ENCODE data around the gene C16orf87. TPM values are rescaled to one million over a fixed set of nuclear protein-coding genes. Genes with fewer than 3 reads are reported as not detected.
A peak's percentile ranks its signal among the peaks of the same experiment; 100 is the strongest.

C16orf87 gene
- total and polyA plus RNA-seq, 9 of the 15 experiments (the other 6 are each of a cell fraction or from before 2014, with no cell fraction given), result 7.8 to 16.7 (median 10.5) TPM

DNA sequence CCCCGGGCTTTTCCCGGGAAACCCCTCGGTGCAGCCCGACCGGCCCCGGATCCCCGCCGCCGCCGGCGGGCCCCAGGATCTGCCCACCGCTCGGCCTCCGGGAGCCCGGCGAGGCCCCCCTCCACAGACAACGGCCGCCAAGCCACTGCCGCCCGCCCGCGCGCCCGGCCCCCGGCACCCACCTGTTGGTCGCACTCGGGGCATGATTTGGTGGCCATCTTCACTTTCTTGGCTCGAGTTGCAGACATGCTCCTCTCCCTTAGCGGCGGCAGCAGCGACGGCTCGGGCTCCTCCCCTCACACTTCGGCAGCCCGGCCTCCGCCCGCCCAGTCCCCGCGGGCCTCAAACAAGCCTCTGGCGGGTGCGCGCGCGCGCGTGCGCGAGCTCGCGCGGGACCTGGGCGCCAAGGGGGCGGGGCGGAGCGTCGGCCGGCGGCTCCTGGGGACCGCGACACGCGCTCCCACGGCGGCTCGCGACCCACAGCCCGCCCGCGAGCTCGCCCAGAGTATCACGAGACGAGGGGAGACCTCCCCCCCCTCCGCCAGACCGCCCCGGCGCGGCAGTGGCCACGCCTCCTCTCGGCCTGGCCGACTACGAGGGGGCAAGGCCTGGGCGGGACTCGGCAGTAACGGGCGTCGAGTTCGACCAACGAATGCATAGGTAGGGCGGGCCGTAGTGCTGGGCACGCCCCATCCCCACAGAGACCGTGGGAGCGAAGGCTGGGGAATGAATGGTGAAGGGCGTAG lies at the start of gene C16orf87 (continued):
- TF ChIP-seq, protein P1, sequence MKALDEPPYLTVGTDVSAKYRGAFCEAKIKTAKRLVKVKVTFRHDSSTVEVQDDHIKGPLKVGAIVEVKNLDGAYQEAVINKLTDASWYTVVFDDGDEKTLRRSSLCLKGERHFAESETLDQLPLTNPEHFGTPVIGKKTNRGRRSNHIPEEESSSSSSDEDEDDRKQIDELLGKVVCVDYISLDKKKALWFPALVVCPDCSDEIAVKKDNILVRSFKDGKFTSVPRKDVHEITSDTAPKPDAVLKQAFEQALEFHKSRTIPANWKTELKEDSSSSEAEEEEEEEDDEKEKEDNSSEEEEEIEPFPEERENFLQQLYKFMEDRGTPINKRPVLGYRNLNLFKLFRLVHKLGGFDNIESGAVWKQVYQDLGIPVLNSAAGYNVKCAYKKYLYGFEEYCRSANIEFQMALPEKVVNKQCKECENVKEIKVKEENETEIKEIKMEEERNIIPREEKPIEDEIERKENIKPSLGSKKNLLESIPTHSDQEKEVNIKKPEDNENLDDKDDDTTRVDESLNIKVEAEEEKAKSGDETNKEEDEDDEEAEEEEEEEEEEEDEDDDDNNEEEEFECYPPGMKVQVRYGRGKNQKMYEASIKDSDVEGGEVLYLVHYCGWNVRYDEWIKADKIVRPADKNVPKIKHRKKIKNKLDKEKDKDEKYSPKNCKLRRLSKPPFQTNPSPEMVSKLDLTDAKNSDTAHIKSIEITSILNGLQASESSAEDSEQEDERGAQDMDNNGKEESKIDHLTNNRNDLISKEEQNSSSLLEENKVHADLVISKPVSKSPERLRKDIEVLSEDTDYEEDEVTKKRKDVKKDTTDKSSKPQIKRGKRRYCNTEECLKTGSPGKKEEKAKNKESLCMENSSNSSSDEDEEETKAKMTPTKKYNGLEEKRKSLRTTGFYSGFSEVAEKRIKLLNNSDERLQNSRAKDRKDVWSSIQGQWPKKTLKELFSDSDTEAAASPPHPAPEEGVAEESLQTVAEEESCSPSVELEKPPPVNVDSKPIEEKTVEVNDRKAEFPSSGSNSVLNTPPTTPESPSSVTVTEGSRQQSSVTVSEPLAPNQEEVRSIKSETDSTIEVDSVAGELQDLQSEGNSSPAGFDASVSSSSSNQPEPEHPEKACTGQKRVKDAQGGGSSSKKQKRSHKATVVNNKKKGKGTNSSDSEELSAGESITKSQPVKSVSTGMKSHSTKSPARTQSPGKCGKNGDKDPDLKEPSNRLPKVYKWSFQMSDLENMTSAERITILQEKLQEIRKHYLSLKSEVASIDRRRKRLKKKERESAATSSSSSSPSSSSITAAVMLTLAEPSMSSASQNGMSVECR (CRISPR knock-in tag; IDR thresholded peaks at IDR 0.05), result no peak
- TF ChIP-seq TBP (optimal IDR thresholded peaks at IDR 0.05; ENCODE audit: low read depth, low read length) (peak; percentile 56), MNT (conservative IDR thresholded peaks at IDR 0.05) (0 out of 4 replicates have a peak, but pooled peaks of 1 of the 2 experiments have one; percentile 20), ZNF124 (CRISPR knock-in tag; IDR thresholded peaks at IDR 0.05) (no peak), ZNF584 (CRISPR knock-in tag; IDR thresholded peaks at IDR 0.05; ENCODE audit: low read depth) (0 out of 2 replicates have a peak, but pooled peaks have one; percentile 39), MBD1 (CRISPR knock-in tag; IDR thresholded peaks at IDR 0.05) (no peak), MAFG (tag; conservative IDR thresholded peaks at IDR 0.05) (no peak), RFX1 (IDR thresholded peaks at IDR 0.05) (peak; percentile 25; the same call in 1 of the 2 replicates), DPF2 (IDR thresholded peaks at IDR 0.05) (no peak), MCM5 (IDR thresholded peaks at IDR 0.05; ENCODE audit: low read depth) (no peak), ZNF75A (CRISPR knock-in tag; IDR thresholded peaks at IDR 0.05) (no peak)
- TF ChIP-seq, protein P2, sequence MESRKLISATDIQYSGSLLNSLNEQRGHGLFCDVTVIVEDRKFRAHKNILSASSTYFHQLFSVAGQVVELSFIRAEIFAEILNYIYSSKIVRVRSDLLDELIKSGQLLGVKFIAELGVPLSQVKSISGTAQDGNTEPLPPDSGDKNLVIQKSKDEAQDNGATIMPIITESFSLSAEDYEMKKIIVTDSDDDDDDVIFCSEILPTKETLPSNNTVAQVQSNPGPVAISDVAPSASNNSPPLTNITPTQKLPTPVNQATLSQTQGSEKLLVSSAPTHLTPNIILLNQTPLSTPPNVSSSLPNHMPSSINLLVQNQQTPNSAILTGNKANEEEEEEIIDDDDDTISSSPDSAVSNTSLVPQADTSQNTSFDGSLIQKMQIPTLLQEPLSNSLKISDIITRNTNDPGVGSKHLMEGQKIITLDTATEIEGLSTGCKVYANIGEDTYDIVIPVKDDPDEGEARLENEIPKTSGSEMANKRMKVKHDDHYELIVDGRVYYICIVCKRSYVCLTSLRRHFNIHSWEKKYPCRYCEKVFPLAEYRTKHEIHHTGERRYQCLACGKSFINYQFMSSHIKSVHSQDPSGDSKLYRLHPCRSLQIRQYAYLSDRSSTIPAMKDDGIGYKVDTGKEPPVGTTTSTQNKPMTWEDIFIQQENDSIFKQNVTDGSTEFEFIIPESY (CRISPR knock-in tag; IDR thresholded peaks at IDR 0.05), result no peak
- TF ChIP-seq, protein P3, sequence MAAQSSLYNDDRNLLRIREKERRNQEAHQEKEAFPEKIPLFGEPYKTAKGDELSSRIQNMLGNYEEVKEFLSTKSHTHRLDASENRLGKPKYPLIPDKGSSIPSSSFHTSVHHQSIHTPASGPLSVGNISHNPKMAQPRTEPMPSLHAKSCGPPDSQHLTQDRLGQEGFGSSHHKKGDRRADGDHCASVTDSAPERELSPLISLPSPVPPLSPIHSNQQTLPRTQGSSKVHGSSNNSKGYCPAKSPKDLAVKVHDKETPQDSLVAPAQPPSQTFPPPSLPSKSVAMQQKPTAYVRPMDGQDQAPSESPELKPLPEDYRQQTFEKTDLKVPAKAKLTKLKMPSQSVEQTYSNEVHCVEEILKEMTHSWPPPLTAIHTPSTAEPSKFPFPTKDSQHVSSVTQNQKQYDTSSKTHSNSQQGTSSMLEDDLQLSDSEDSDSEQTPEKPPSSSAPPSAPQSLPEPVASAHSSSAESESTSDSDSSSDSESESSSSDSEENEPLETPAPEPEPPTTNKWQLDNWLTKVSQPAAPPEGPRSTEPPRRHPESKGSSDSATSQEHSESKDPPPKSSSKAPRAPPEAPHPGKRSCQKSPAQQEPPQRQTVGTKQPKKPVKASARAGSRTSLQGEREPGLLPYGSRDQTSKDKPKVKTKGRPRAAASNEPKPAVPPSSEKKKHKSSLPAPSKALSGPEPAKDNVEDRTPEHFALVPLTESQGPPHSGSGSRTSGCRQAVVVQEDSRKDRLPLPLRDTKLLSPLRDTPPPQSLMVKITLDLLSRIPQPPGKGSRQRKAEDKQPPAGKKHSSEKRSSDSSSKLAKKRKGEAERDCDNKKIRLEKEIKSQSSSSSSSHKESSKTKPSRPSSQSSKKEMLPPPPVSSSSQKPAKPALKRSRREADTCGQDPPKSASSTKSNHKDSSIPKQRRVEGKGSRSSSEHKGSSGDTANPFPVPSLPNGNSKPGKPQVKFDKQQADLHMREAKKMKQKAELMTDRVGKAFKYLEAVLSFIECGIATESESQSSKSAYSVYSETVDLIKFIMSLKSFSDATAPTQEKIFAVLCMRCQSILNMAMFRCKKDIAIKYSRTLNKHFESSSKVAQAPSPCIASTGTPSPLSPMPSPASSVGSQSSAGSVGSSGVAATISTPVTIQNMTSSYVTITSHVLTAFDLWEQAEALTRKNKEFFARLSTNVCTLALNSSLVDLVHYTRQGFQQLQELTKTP (IDR thresholded peaks at IDR 0.05; ENCODE audit: low read depth in 1 of 2, partially characterized antibody in 2 of 2), result no peak
